HG03064 (cell line): ENCODE results near the gene CC2D1B.

Experiments used
- ATAC-seq: cut with Tn5 transposase; IDR thresholded peaks from one replicate; pipeline ENCODE4 v1.9.1; 2021; ENCODE audit warnings: low read depth; ENCODE audit not compliant: unreplicated experiment

Gene CC2D1B

DNA sequence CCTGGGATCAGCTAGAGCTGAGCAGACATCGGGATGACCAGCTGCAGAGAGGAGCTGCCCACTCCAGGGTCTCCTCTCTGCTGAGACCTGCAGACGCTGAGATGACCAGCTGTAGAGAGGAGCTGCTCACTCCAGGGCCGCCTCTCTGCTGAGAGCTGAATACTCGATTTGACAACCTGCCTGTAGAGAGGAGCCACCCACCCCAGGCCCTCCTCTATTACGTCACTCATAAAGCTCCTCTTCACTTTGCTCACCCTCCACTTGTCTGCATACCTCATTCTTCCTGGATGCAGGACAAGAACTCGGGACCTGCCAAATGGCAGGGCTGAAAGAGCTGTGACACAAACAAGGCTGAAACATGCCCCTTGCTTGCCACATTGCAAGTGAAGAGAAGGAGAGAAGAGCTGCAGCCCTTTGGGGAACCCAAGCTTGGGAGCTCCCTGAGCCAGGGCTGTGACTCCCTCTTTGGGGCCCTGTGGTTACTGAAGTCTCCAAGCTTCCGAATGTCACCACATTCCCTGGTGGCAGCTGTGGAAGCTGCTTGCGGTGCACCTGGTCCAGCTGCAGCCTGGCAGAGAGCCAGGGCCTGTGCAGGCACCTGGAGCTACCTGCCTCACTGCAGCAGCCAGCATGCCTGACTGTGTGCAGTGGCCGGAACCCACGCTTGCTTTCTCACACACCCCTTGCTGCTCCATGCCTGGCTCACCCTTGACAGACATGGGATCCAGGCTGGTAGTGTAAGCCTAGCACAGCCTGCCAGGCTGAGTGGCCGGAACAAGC, 59.6 kb downstream of the CC2D1B start:
- ATAC-seq = no peak

DNA sequence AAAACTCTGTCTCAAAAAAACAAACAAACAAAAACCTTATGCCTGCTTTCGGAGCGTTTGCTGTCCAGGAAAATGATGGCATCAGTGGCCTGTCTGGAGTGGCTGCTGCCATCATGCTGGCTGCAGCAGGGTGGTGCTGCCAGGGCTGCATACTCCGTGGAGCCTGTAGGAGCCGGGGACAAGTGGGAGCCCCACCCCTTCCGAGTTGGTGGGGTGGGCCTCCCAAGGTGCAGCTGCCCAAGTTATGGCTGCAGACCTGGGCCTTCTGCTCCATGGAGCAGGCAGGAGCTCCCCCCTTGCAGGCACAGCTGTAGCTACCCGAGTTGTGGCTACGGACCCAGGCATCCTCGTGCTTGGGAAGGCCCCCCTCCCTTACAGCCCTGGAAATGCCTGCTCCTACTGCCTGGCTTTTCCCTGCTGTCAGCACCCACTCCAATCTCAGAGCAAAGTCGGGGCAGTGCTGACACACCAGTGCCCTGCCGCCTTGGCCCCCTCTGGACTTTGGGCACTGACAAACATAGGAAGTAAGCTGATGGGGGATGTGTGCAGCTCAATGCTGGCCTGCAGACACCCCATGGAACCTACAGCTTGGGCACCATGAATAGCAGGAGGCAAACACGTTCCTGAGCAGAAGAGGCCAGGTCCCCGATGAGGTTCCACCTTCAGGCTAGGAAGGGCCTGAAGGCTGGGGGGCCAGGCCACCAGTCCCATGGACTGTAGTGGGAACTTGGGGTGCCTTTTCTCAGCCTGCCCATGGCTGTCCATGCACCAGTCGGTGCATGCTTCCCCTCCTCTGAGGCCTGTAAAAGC, 60.4 kb downstream of the CC2D1B start:
- ATAC-seq = no peak
